ENCODE data around the gene RGS10. TPM values are rescaled to one million over a fixed set of nuclear protein-coding genes. Genes with fewer than 3 reads are reported as not detected.

RGS10 gene
- total RNA-seq, 1 experiment from 2014 or later, result 10.6 TPM

DNA sequence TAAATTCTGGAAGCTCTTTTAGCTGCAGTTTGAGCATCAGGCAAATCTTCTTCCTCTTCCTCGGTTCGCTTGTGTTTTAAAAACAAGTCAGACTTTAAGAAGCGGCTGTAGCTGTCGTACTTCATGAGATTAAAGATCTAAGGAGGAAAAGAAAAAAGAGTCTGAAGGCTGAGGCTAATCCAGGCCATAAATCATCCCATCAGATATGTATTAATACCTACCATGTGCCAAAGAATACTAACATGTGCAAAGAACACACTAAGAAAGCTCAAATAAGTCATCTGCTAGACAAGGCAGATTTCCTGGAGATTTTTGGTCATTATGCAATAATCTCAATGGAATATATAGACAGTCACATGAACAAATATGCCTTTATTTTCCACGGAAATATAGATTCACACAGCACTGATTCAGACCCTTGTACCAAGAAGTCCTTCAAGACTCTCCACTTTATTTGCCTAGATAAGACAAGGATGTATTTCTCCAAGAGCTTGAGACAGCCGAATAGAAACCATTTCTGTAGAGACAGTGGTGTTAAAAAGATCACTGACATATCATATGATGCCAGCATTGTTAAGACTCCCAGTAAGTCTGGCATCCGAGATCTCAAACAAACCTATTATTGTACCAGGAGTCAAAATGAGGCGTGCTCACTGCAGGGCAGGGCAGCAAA is 42.3 kb downstream of the RGS10 start:
- Histone ChIP-seq H3K23ac (ENCODE audit: insufficient read length, low read depth, low read length) (no peak overlapping the region), H2AFZ (ENCODE audit: low read length) (no peak overlapping the region), H2BK5ac (ENCODE audit: insufficient read length, low read length) (no peak overlapping the region), H3K4me2 (ENCODE audit: insufficient read depth, insufficient read length, low read length) (no peak overlapping the region), H4K5ac (ENCODE audit: insufficient read length, low read depth, low read length) (no peak overlapping the region), H2BK12ac (ENCODE audit: insufficient read length, low read depth, low read length) (no peak overlapping the region), H4K8ac (replicated peaks; ENCODE audit: insufficient read length, low read depth, low read length) (no peak overlapping the region), H3K18ac (ENCODE audit: insufficient read length, low read depth, low read length) (no peak overlapping the region), H2AK5ac (ENCODE audit: insufficient read length, low read length) (no peak overlapping the region), H3K4ac (ENCODE audit: low read depth, low read length) (no peak overlapping the region), H4K20me1 (ENCODE audit: control insufficient read depth, insufficient read depth, insufficient read length) (no peaks in the 10 kb centered on the region), H3K56ac (ENCODE audit: insufficient read length, low read depth, low read length) (no peak overlapping the region), H3K9me3 (ENCODE audit: control insufficient read depth, low read depth, low read length) (no peaks in the 10 kb centered on the region), H3K27ac (ENCODE audit: insufficient read length, low read depth, low read length) (no peak overlapping the region), H2BK15ac (ENCODE audit: low read depth, low read length) (no peak overlapping the region), H3K23me2 (ENCODE audit: insufficient read length, low read depth, low read length, poor library complexity, severe bottlenecking) (no peaks in the 10 kb centered on the region), H3K9ac (ENCODE audit: extremely low read depth, insufficient read length, low read length) (no peak overlapping the region), H4K91ac (ENCODE audit: insufficient read length, low read depth, low read length) (no peak overlapping the region), H3K79me1 (ENCODE audit: insufficient read depth, low read depth, low read length, poor library complexity, severe bottlenecking) (no peaks in the 10 kb centered on the region), H3T11ph (ENCODE audit: low read length) (no peak overlapping the region), H3K27me3 (ENCODE audit: insufficient read depth, low read length) (no peaks in the 10 kb centered on the region), H2BK120ac (ENCODE audit: low read depth, low read length, poor library complexity, severe bottlenecking) (no peak overlapping the region), H3K79me2 (ENCODE audit: insufficient read depth, low read length) (no peaks in the 10 kb centered on the region), H3K4me1 (ENCODE audit: insufficient read depth, low read length) (no peaks in the 10 kb centered on the region), H3K14ac (ENCODE audit: insufficient read depth, low read length) (no peak overlapping the region), H2BK20ac (ENCODE audit: low read depth, low read length, poor library complexity, severe bottlenecking) (no peak overlapping the region)
- Mint-ChIP-seq H3K36me3 (ENCODE audit: insufficient read depth in 1 of 3, low read depth in 3 of 3) (no peaks in the 10 kb centered on the region; a peak in 1 of 7 replicates), H3K4me1 (peaks cover 6 to 20% of the 10 kb centered on the region in 2 experiments), H3K27ac (no peak overlapping the region), H3K27me3 (ENCODE audit: low read depth) (peaks cover 14% of the 10 kb centered on the region), H3K9me3 (no peaks in the 10 kb centered on the region; a peak in 1 of 5 replicates), H3K4me3 (no peak overlapping the region)
- DNase-seq, result no peak
- TF ChIP-seq, protein P1, sequence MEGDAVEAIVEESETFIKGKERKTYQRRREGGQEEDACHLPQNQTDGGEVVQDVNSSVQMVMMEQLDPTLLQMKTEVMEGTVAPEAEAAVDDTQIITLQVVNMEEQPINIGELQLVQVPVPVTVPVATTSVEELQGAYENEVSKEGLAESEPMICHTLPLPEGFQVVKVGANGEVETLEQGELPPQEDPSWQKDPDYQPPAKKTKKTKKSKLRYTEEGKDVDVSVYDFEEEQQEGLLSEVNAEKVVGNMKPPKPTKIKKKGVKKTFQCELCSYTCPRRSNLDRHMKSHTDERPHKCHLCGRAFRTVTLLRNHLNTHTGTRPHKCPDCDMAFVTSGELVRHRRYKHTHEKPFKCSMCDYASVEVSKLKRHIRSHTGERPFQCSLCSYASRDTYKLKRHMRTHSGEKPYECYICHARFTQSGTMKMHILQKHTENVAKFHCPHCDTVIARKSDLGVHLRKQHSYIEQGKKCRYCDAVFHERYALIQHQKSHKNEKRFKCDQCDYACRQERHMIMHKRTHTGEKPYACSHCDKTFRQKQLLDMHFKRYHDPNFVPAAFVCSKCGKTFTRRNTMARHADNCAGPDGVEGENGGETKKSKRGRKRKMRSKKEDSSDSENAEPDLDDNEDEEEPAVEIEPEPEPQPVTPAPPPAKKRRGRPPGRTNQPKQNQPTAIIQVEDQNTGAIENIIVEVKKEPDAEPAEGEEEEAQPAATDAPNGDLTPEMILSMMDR (conservative IDR thresholded peaks at IDR 0.05), result no peak
- no CpG with 5 or more reads among the region's 8 CpGs for WGBS (ENCODE audit: extremely low coverage, insufficient read length, low lambda C conversion rate)
